SK-N-SH (cell line): ENCODE results near the gene GRP. TPM values are rescaled to one million over a fixed set of nuclear protein-coding genes. Genes with fewer than 3 reads are reported as not detected.

ENCODE experiments used
- CTCF ChIA-PET: fragments of 300-600, 350-600 bp; formaldehyde crosslinking; extraction: SDS; loops from one replicate; lab custom pipeline; 2021; lab: Yijun Ruan, JAX
- POLR2A ChIA-PET: fragments of 350-600 bp; sonication (Branson Sonifier 250); formaldehyde crosslinking; extraction: SDS; loops from one replicate; lab custom pipeline; 2020; ENCODE audit warnings: antibody characterized with exemption, inconsistent platforms; lab: Yijun Ruan, JAX
- DNase-seq: peaks from one replicate; pipeline ENCODE4 v3.0.0; 2012
- H2AFZ ChIP-seq: fragments of 200-600 bp; sonication (generic); 2 replicates; pipeline ENCODE4 v1.8.1; 2016; ENCODE audit warnings: antibody characterized with exemption, mild to moderate bottlenecking, low read depth
- H3F3A ChIP-seq: fragments of 200-600 bp; sonication (generic); replicated peaks from 2 replicates; pipeline ENCODE3; 2016; ENCODE audit warnings: antibody characterized with exemption, mild to moderate bottlenecking; ENCODE audit not compliant: insufficient read depth
- H3K27ac ChIP-seq, 2 experiments: fragments of 200-500 bp in 1 of 2; fragments of 200-600 bp in 1 of 2; sonication (Bioruptor generic) in 1 of 2; sonication (generic), shearing (Covaris generic) in 1 of 2; 2 replicates each; pipeline versions ENCODE4 v1.5.1 to v1.6.1; 2014 to 2016; ENCODE audit warnings: low read depth in 2 of 2, inconsistent platforms in 1 of 2, low read length in 1 of 2, mild to moderate bottlenecking in 1 of 2, mixed read lengths in 1 of 2
- H3K27me3 ChIP-seq: fragments of 200-600 bp; sonication (generic), shearing (Covaris generic); 2 replicates; pipeline ENCODE4 v1.6.1; 2016; ENCODE audit warnings: mixed run types; ENCODE audit not compliant: insufficient read depth
- H3K36me3 ChIP-seq, 2 experiments: fragments of 200-500 bp in 1 of 2; fragments of 200-600 bp in 1 of 2; sonication (Bioruptor generic) in 1 of 2; sonication (generic) in 1 of 2; replicated peaks in 1 of 2; 2 replicates each; pipeline versions ENCODE3 to v1.5.1; 2014 to 2016; ENCODE audit warnings: low read length in 1 of 2, mild to moderate bottlenecking in 1 of 2; ENCODE audit not compliant: insufficient read depth in 2 of 2, control insufficient read depth in 1 of 2
- H3K4me1 ChIP-seq, 2 experiments: fragments of 200-500 bp in 1 of 2; fragments of 200-600 bp in 1 of 2; sonication (Bioruptor generic) in 1 of 2; sonication (generic), shearing (Covaris generic) in 1 of 2; 2 replicates each; pipeline versions ENCODE4 v1.5.1 to v1.6.1; 2014 to 2016; ENCODE audit warnings: low read depth in 1 of 2, low read length in 1 of 2, mixed run types in 1 of 2; ENCODE audit not compliant: insufficient read depth in 2 of 2, control insufficient read depth in 1 of 2
- H3K4me2 ChIP-seq: fragments of 200-600 bp; sonication (generic), shearing (Covaris generic); 2 replicates; pipeline ENCODE4 v1.6.1; 2017; ENCODE audit warnings: mixed run types
- H3K4me3 ChIP-seq, 2 experiments: fragments of 200-500 bp in 1 of 2; fragments of 200-600 bp in 1 of 2; sonication (Bioruptor generic) in 1 of 2; sonication (generic), shearing (Covaris generic) in 1 of 2; 2 replicates each; pipeline versions ENCODE4 v1.5.1 to v1.8.1; 2014 to 2016; ENCODE audit warnings: low read depth in 2 of 2, inconsistent platforms in 1 of 2, low read length in 1 of 2, mild to moderate bottlenecking in 1 of 2, mixed read lengths in 1 of 2, moderate library complexity in 1 of 2
- H3K79me2 ChIP-seq: fragments of 200-600 bp; sonication (generic); 2 replicates; pipeline ENCODE4 v1.8.1; 2017; ENCODE audit warnings: mild to moderate bottlenecking; ENCODE audit not compliant: insufficient read depth
- H3K9ac ChIP-seq: fragments of 200-600 bp; sonication (generic); 2 replicates; pipeline ENCODE4 v1.6.1; 2017; ENCODE audit warnings: mixed run types
- H3K9me2 ChIP-seq: fragments of 200-600 bp; sonication (generic); 2 replicates; pipeline ENCODE4 v1.6.1; 2017; ENCODE audit warnings: mixed run types
- H3K9me3 ChIP-seq: fragments of 200-600 bp; sonication (generic); 2 replicates; pipeline ENCODE4 v1.6.1; 2017; ENCODE audit warnings: mixed run types, mild to moderate bottlenecking, moderate library complexity
- H4K20me1 ChIP-seq: fragments of 200-600 bp; sonication (generic); 2 replicates; pipeline ENCODE4 v1.6.1; 2017; ENCODE audit warnings: mild to moderate bottlenecking, mixed run types; ENCODE audit not compliant: insufficient read depth
- CTCF ChIP-seq: fragments of 200-600 bp; sonication (generic); IDR thresholded peaks from 2 replicates; pipeline ENCODE4 v1.6.1; 2017; ENCODE audit warnings: antibody characterized with exemption, mild to moderate bottlenecking, moderate library complexity
- EP300 ChIP-seq, 2 experiments: IDR thresholded peaks; 2 replicates each; pipeline versions ENCODE4 v1.4.0 to v1.6.1; 2012; ENCODE audit warnings: borderline replicate concordance in 1 of 2, low read depth in 1 of 2, low read length in 1 of 2
- FOXJ3 ChIP-seq: sonication (generic); formaldehyde crosslinking; IDR thresholded peaks from 2 replicates; pipeline ENCODE4 v1.5.1; 2020; ENCODE audit warnings: mild to moderate bottlenecking, missing genetic modification reagents
- FOXM1 ChIP-seq: IDR thresholded peaks from 2 replicates; pipeline ENCODE4 v1.4.0; 2012; ENCODE audit warnings: low read depth, mild to moderate bottlenecking
- JUND ChIP-seq: IDR thresholded peaks from 2 replicates; pipeline ENCODE4 v1.4.0; 2012
- MEF2A ChIP-seq: IDR thresholded peaks from 2 replicates; pipeline ENCODE4 v1.4.0; 2012; ENCODE audit warnings: low read depth, borderline replicate concordance
- MXI1 ChIP-seq: IDR thresholded peaks from 2 replicates; pipeline ENCODE4 v1.6.1; 2012; ENCODE audit warnings: mild to moderate bottlenecking, low read depth, low read length, improper control_type of control experiment
- RCOR1 ChIP-seq: fragments of 150-350 bp; IDR thresholded peaks from 2 replicates; pipeline ENCODE4 v1.6.1; 2017; ENCODE audit warnings: antibody characterized with exemption, low read length
- SMC3 ChIP-seq: IDR thresholded peaks from 2 replicates; pipeline ENCODE4 v1.6.1; 2012; ENCODE audit warnings: low read depth, low read length, improper control_type of control experiment
- TCF12 ChIP-seq: IDR thresholded peaks from 2 replicates; pipeline ENCODE4 v1.4.0; 2012
- YY1 ChIP-seq: IDR thresholded peaks from 2 replicates; pipeline ENCODE4 v1.4.0; 2012; ENCODE audit warnings: low read depth, mild to moderate bottlenecking
- WGBS: methylation state at CpG from one replicate; pipeline ENCODE4 v1.1.6; 2017; ENCODE audit warnings: low lambda C conversion rate; 5-methylcytosine and 5-hydroxymethylcytosine counted together
- polyA plus RNA-seq, 3 experiments: library from polyadenylated mRNA; depleted of rRNA; stranded (reverse); fragments of >200 nt; gene quantifications; 2 replicates each; pipeline ENCODE4 v1.2.3, GENCODE V29; 2012

Gene GRP
- polyA plus RNA-seq, 1 of the 3 experiments (the other 2 are of a cell fraction) = 2.8 TPM

- H3K4me3 ChIP-seq = no peak overlapping the region
- peaks cover 5 to 8% of the 10 kb centered on the region in 2 experiments; a peak in 2 of 4 replicates for H3K4me1 ChIP-seq
- 82% methylated on average over 2 of the region's 2 CpGs for WGBS
- no peak for DNase-seq
- TF ChIP-seq MEF2A (no peak), JUND (no peak), FOXJ3 (CRISPR knock-in tag) (no peak), SMC3 (no peak), CTCF (no peak), RCOR1 (no peak), YY1 (no peak), MXI1 (no peak)
- TF ChIP-seq, all 33 proteins: peak for 0
- H3K9ac ChIP-seq = no peak overlapping the region
- H3K27ac ChIP-seq = no peak overlapping the region
- no peaks in the 10 kb centered on the region for H3K36me3 ChIP-seq
- ChIA-PET POLR2A (no interaction called here), CTCF (interaction anchor here (4.1 kb wide), 1 partner anchor 180 kb away, joined by 16 read pairs; no protein-coding TSS in a partner anchor)
- H3K4me2 ChIP-seq = no peak overlapping the region
- no peaks in the 10 kb centered on the region for H3K79me2 ChIP-seq
- H3K9me3 ChIP-seq = no peaks in the 10 kb centered on the region
- H2AFZ ChIP-seq = no peak overlapping the region
- no peaks in the 10 kb centered on the region for H3F3A ChIP-seq
- H3K27me3 ChIP-seq = peaks cover 36% of the 10 kb centered on the region
- H3K9me2 ChIP-seq = no peaks in the 10 kb centered on the region
- H4K20me1 ChIP-seq = no peaks in the 10 kb centered on the region
Measured at GRCh38 chr18:59222341-59222740, 2.4 kb downstream of the GRP start.

- H3K36me3 ChIP-seq = no peaks in the 10 kb centered on the region
- H3K4me2 ChIP-seq = peak overlapping the region; percentile 45; the same call in 1 of the 2 replicates
- H3K27me3 ChIP-seq = no peaks in the 10 kb centered on the region
- no peak overlapping the region for H3K4me3 ChIP-seq
- H2AFZ ChIP-seq = no peak overlapping the region
- H3K79me2 ChIP-seq = no peaks in the 10 kb centered on the region
- H3K9me2 ChIP-seq = no peaks in the 10 kb centered on the region
- ChIA-PET POLR2A (interaction anchor here (1.1 kb wide), 1 partner anchor 50 kb away, joined by 3 read pairs; no protein-coding TSS in a partner anchor), CTCF (interaction anchor here (0.8 to 4.6 kb wide), 5 partner anchors 21 to 734 kb away, joined by 3 to 37 read pairs (median 3); no protein-coding TSS in a partner anchor)
- H4K20me1 ChIP-seq = no peaks in the 10 kb centered on the region
- WGBS = 0% methylated on average over 1 of the region's 1 CpG
- H3K9ac ChIP-seq = no peak overlapping the region
- H3K4me1 ChIP-seq = peaks cover 2 to 53% of the 10 kb centered on the region in 2 experiments; a peak in 3 of 4 replicates
- TF ChIP-seq EP300 (IDR thresholded peaks at IDR 0.05; ENCODE audit: borderline replicate concordance in 1 of 2, low read depth in 1 of 2, low read length in 1 of 2) (no peak), TCF12 (0 out of 2 replicates have a peak, but pooled peaks have one; percentile 23), FOXM1 (no peak)
- H3K27ac ChIP-seq = peak overlapping the region; percentile 57 to 83; a peak in 3 of 4 replicates
- H3F3A ChIP-seq = peaks cover 10% of the 10 kb centered on the region
- no peaks in the 10 kb centered on the region for H3K9me3 ChIP-seq
- no peak for DNase-seq
Measured at GRCh38 chr18:59228351-59228750, 8.4 kb downstream of the GRP start.
